ENCODE results near the gene ZCWPW1. TPM values are rescaled to one million over a fixed set of nuclear protein-coding genes. Genes with fewer than 3 reads are reported as not detected.

The ZCWPW1 gene
- total and polyA plus RNA-seq, 12 donors = 3.3 to 7.5 (median 4.2) TPM

- H3K4me3 ChIP-seq = no peak overlapping the region
- H3K9me3 ChIP-seq = no peaks in the 10 kb centered on the region
- intact Hi-C loops (cut with DNase I) = loop anchor here (2.0 to 10.0 kb wide), 9 partner anchors 15 to 259 kb away; partner anchors contain the start of genes GIGYF1 (in 4 of the 10), NYAP1 (in 3 of the 10), EPO (in 2 of the 10) and POP7 (in 1 of the 10)
- WGBS, 2 donors = 47 to 61% methylated on average over 22 of the region's 22 CpGs
- peak overlapping the region in 7 of 10 donors; percentile 19 to 73 (median 43) for H3K27ac ChIP-seq
- peaks cover 14 to 75% (median 40%) of the 10 kb centered on the region in 9 donors for H3K4me1 ChIP-seq
- no peak for TF ChIP-seq CTCF (IDR thresholded peaks at IDR 0.05)
- DNase-seq = peak in 1 of 2 donors; percentile 34
- H3K36me3 ChIP-seq = peaks cover 0 to 73% (median 7%) of the 10 kb centered on the region in 9 donors
- H3K27me3 ChIP-seq = no peaks in the 10 kb centered on the region
- no peak for ATAC-seq
Observed at GRCh38 chr7:100467638-100468373, 39.3 kb upstream of the ZCWPW1 start.

GRCh38 chr7:100466653-100467605 is 38.4 kb upstream of the ZCWPW1 start:
- peak in 1 of 8 donors; percentile 10 for ATAC-seq
- H3K36me3 ChIP-seq = peaks cover 0 to 66% (median 7%) of the 10 kb centered on the region in 9 donors
- WGBS, 2 donors = 69 to 75% methylated on average over 32 of the region's 32 CpGs
- intact Hi-C loops (cut with DNase I) = loop anchor here in 9 of 10 donors (5.0 to 10.0 kb wide), 7 partner anchors 90 to 260 kb away; partner anchors contain the start of genes GIGYF1 (in 4 of the 9), EPO (in 2 of the 9) and POP7 (in 1 of the 9)
- peaks cover 14 to 66% (median 35%) of the 10 kb centered on the region in 9 donors for H3K4me1 ChIP-seq
- no peaks in the 10 kb centered on the region for H3K27me3 ChIP-seq
- H3K4me3 ChIP-seq = no peak overlapping the region
- no peak for DNase-seq
- H3K9me3 ChIP-seq = no peaks in the 10 kb centered on the region
- TF ChIP-seq CTCF (IDR thresholded peaks at IDR 0.05) = no peak
- peak overlapping the region in 8 of 10 donors; percentile 50 to 76 (median 68) for H3K27ac ChIP-seq

GRCh38 chr7:100465702-100466311 is 37.3 kb upstream of the ZCWPW1 start:
- ATAC-seq = peak; percentile 81 to 93 (median 89)
- Histone ChIP-seq H3K27ac (peak overlapping the region in 9 of 10 donors; percentile 50 to 76 (median 66)), H3K4me1 (peaks cover 14 to 55% (median 31%) of the 10 kb centered on the region in 9 donors), H3K9me3 (no peaks in the 10 kb centered on the region), H3K4me3 (peak overlapping the region in 1 of 10 donors; percentile 14), H3K27me3 (no peaks in the 10 kb centered on the region), H3K36me3 (peaks cover 0 to 65% (median 7%) of the 10 kb centered on the region in 9 donors)
- peak; percentile 71 to 80 for DNase-seq
- TF ChIP-seq CTCF (IDR thresholded peaks at IDR 0.05) = peak; percentile 44 to 88 (median 73)
- intact Hi-C loops (cut with DNase I) = loop anchor here in 9 of 10 donors (5.0 to 10.0 kb wide), 7 partner anchors 91 to 261 kb away; partner anchors contain the start of genes GIGYF1 (in 4 of the 9), EPO (in 2 of the 9) and POP7 (in 1 of the 9)
- WGBS, 2 donors = 7 to 8% methylated on average over 17 of the region's 17 CpGs
